ENCODE data around the gene PTPRA. TPM values are rescaled to one million over a fixed set of nuclear protein-coding genes. Genes with fewer than 3 reads are reported as not detected.

Gene PTPRA
- total RNA-seq, 1 experiment from 2014 or later = 47.2 TPM

GRCh38 chr20:3084283-3084985 is 211.2 kb downstream of the PTPRA start, which contains the start of gene AVP (continued):
- TF ChIP-seq AR (CRISPR knock-in tag; IDR thresholded peaks at IDR 0.05) (no peak), ZNF232 (CRISPR knock-in tag; IDR thresholded peaks at IDR 0.05) (no peak), ELF4 (CRISPR knock-in tag; IDR thresholded peaks at IDR 0.05; ENCODE audit: low read depth) (no peak), TEAD1 (CRISPR knock-in tag; IDR thresholded peaks at IDR 0.05) (no peak), SOX15 (CRISPR knock-in tag; IDR thresholded peaks at IDR 0.05) (no peak), PREB (CRISPR knock-in tag; IDR thresholded peaks at IDR 0.05; ENCODE audit: borderline replicate concordance) (no peak)

GRCh38 chr20:3084986-3085360 is 211.7 kb downstream of the PTPRA start:
- CTCF ChIA-PET = no interaction called here
- DNase-seq (ENCODE audit: low spot score) (no peak), ATAC-seq (no peak)
- Mint-ChIP-seq H3K27me3 (ENCODE audit: low read depth) (peaks cover 42% of the 10 kb centered on the region), H3K4me1 (peaks cover 7% of the 10 kb centered on the region; the same call in 1 of the 2 replicates), H3K4me3 (no peak overlapping the region), H3K36me3 (no peaks in the 10 kb centered on the region), H3K27ac (no peak overlapping the region), H3K9me3 (peaks cover 3% of the 10 kb centered on the region)
- POLR2A ChIA-PET = no interaction called here
- TF ChIP-seq JUN (CRISPR knock-in tag; IDR thresholded peaks at IDR 0.05) = no peak
- no peak for TF ChIP-seq ATF2 (CRISPR knock-in tag; IDR thresholded peaks at IDR 0.05; ENCODE audit: borderline replicate concordance, low read depth)
- TF ChIP-seq ZNF317 (CRISPR knock-in tag; IDR thresholded peaks at IDR 0.05; ENCODE audit: borderline replicate concordance, low read depth) = no peak
- TF ChIP-seq FOXJ3 (CRISPR knock-in tag; IDR thresholded peaks at IDR 0.05; ENCODE audit: borderline replicate concordance) = no peak
- TF ChIP-seq ZNF512 (CRISPR knock-in tag; IDR thresholded peaks at IDR 0.05; ENCODE audit: borderline replicate concordance) = no peak
- no peak for TF ChIP-seq CTCF (IDR thresholded peaks at IDR 0.05)
- no peak for TF ChIP-seq TP53 (CRISPR knock-in tag; IDR thresholded peaks at IDR 0.05)
- TF ChIP-seq NFATC4 (CRISPR knock-in tag; IDR thresholded peaks at IDR 0.05) = no peak
- TF ChIP-seq ZNF138 (CRISPR knock-in tag; conservative IDR thresholded peaks at IDR 0.05) = no peak
- no peak for TF ChIP-seq CDX4 (CRISPR knock-in tag; IDR thresholded peaks at IDR 0.05; ENCODE audit: borderline replicate concordance)
- TF ChIP-seq GRHL2 (CRISPR knock-in tag; IDR thresholded peaks at IDR 0.05; ENCODE audit: insufficient replicate concordance, severe bottlenecking) = no peak

Measured in WTC11 (cell line).